Measurements from ENCODE around the gene NAA15. TPM values are rescaled to one million over a fixed set of nuclear protein-coding genes. Genes with fewer than 3 reads are reported as not detected.

The NAA15 gene
- polyA plus RNA-seq, 1 of the 3 experiments (the other 2 are of a cell fraction) = 7.1 TPM

DNA sequence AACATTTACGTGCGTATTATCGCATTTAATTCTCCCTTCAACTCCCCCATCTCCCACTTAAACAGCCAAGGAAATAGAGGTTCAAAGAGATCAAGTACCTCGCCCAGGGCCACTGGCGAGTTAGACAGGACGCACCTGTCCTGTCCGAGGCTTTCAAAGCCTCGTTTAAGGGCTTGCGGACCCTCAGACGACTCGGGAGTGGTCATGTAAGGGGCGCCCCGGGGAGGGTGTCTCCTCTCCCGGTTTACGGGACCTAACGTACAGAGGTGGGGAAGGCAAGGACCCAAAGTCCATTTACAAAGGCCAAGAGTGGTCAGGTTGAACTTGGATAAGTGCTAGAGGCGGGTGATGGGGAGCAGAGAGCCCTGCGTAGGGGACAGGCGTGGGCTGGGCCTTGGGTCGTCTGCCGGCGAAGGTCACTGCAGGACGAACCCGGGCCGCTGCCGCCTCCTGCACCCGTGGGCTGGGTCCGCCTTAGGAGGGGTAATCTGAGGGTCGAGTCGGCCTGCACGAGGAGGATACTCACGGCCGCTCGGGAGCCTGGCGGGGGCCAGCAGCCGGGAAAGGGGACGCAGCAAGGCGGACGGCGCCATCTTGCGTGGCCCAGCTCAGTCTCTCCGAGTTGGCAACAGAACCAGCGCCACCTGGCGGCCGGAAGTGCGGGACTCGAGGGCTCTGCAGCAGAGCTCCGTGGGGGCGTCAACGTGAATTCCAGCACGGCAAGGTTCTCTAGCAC is 5.9 kb upstream of the NAA15 start (continued):
- TF ChIP-seq, protein P1, sequence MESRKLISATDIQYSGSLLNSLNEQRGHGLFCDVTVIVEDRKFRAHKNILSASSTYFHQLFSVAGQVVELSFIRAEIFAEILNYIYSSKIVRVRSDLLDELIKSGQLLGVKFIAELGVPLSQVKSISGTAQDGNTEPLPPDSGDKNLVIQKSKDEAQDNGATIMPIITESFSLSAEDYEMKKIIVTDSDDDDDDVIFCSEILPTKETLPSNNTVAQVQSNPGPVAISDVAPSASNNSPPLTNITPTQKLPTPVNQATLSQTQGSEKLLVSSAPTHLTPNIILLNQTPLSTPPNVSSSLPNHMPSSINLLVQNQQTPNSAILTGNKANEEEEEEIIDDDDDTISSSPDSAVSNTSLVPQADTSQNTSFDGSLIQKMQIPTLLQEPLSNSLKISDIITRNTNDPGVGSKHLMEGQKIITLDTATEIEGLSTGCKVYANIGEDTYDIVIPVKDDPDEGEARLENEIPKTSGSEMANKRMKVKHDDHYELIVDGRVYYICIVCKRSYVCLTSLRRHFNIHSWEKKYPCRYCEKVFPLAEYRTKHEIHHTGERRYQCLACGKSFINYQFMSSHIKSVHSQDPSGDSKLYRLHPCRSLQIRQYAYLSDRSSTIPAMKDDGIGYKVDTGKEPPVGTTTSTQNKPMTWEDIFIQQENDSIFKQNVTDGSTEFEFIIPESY (IDR thresholded peaks at IDR 0.05; ENCODE audit: borderline replicate concordance, low read depth) = no peak
- TF ChIP-seq, protein P2, sequence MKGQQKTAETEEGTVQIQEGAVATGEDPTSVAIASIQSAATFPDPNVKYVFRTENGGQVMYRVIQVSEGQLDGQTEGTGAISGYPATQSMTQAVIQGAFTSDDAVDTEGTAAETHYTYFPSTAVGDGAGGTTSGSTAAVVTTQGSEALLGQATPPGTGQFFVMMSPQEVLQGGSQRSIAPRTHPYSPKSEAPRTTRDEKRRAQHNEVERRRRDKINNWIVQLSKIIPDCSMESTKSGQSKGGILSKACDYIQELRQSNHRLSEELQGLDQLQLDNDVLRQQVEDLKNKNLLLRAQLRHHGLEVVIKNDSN (IDR thresholded peaks at IDR 0.05; ENCODE audit: borderline replicate concordance, low read depth) = no peak
- TF ChIP-seq, protein P3, sequence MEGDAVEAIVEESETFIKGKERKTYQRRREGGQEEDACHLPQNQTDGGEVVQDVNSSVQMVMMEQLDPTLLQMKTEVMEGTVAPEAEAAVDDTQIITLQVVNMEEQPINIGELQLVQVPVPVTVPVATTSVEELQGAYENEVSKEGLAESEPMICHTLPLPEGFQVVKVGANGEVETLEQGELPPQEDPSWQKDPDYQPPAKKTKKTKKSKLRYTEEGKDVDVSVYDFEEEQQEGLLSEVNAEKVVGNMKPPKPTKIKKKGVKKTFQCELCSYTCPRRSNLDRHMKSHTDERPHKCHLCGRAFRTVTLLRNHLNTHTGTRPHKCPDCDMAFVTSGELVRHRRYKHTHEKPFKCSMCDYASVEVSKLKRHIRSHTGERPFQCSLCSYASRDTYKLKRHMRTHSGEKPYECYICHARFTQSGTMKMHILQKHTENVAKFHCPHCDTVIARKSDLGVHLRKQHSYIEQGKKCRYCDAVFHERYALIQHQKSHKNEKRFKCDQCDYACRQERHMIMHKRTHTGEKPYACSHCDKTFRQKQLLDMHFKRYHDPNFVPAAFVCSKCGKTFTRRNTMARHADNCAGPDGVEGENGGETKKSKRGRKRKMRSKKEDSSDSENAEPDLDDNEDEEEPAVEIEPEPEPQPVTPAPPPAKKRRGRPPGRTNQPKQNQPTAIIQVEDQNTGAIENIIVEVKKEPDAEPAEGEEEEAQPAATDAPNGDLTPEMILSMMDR (IDR thresholded peaks at IDR 0.05) = peak; percentile 87
- TF ChIP-seq ELF1 (IDR thresholded peaks at IDR 0.05) (no peak), NFIC (IDR thresholded peaks at IDR 0.05; ENCODE audit: borderline replicate concordance) (no peak), YY1 (IDR thresholded peaks at IDR 0.05; ENCODE audit: low read depth) (peak; percentile 95), TCF12 (IDR thresholded peaks at IDR 0.05) (peak; percentile 24; the same call in 1 of the 2 replicates), FOXM1 (IDR thresholded peaks at IDR 0.05; ENCODE audit: low read depth) (no peak), JUND (IDR thresholded peaks at IDR 0.05) (no peak), RFX5 (IDR thresholded peaks at IDR 0.05; ENCODE audit: low read length) (peak; percentile 63; the same call in 1 of the 2 replicates)

DNA sequence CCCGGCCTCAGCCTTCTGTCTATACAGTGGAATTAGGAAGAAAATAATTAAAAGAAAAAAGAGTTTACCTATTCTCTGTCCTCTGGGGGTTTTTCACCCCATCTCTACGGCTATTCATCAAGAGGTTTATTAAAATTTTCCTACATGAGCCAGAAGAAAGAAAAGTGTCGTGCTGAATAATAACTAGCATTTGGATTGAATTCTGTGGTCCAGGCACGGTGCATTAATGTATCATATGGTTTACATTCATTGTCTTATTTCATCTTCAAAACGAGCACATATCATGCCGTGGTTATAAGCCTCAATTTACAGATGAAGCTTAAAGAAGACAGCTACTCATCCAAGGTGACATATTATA is 5.4 kb upstream of the NAA15 start:
- peaks cover 14% of the 10 kb centered on the region for H3F3A ChIP-seq (replicated peaks; ENCODE audit: insufficient read depth)
- peak overlapping the region; percentile 86; the same call in 1 of the 2 replicates for H3K9ac ChIP-seq
- POLR2A ChIA-PET = interaction anchor here (1.5 kb wide), 1 partner anchor 117 kb away, joined by 4 read pairs; no protein-coding TSS in a partner anchor
- no peaks in the 10 kb centered on the region for H3K27me3 ChIP-seq (ENCODE audit: insufficient read depth)
- 29% methylated on average over 6 of the region's 6 CpGs for WGBS (ENCODE audit: low lambda C conversion rate)
- peak overlapping the region in 1 of 2 experiments; percentile 17; a peak in 1 of 4 replicates for H3K27ac ChIP-seq (ENCODE audit: low read depth in 2 of 2, low read length in 1 of 2)
- no peak for DNase-seq
- H3K36me3 ChIP-seq (replicated peaks in 1 of 2; ENCODE audit: control insufficient read depth in 1 of 2, insufficient read depth in 2 of 2, low read length in 1 of 2) = peaks cover 14 to 31% of the 10 kb centered on the region in 2 experiments
- CTCF ChIA-PET = interaction anchor here (0.7 to 3.9 kb wide), 45 partner anchors 10 to 323 kb away, joined by 3 to 38 read pairs (median 5); partner anchors contain the start of genes ELF2 and MGARP
- H3K9me2 ChIP-seq = no peaks in the 10 kb centered on the region
- H3K4me1 ChIP-seq (ENCODE audit: control insufficient read depth in 1 of 2, insufficient read depth in 2 of 2, low read depth in 1 of 2, low read length in 1 of 2) = peaks cover 16 to 20% of the 10 kb centered on the region in 2 experiments; a peak in 3 of 4 replicates
- peak overlapping the region; percentile 93 for H2AFZ ChIP-seq (ENCODE audit: low read depth)
- H4K20me1 ChIP-seq (ENCODE audit: insufficient read depth) = no peaks in the 10 kb centered on the region
- H3K79me2 ChIP-seq (ENCODE audit: insufficient read depth) = peaks cover 38% of the 10 kb centered on the region
- peak overlapping the region; percentile 71 to 89 for H3K4me3 ChIP-seq (ENCODE audit: low read depth in 2 of 2, low read length in 1 of 2)
- no peaks in the 10 kb centered on the region for H3K9me3 ChIP-seq
- H3K4me2 ChIP-seq = peak overlapping the region; percentile 95
- TF ChIP-seq FOSL2 (IDR thresholded peaks at IDR 0.05; ENCODE audit: borderline replicate concordance, low read depth) (no peak), RFX5 (IDR thresholded peaks at IDR 0.05; ENCODE audit: low read length) (no peak), SIN3A (IDR thresholded peaks at IDR 0.05; ENCODE audit: borderline replicate concordance, low read depth, low read length) (no peak), RXRA (IDR thresholded peaks at IDR 0.05; ENCODE audit: borderline replicate concordance, low read depth) (no peak), EZH2phosphoT487 (IDR thresholded peaks at IDR 0.05; ENCODE audit: borderline replicate concordance, low read depth) (no peak), MEF2A (IDR thresholded peaks at IDR 0.05; ENCODE audit: borderline replicate concordance, low read depth) (no peak), NFIC (IDR thresholded peaks at IDR 0.05; ENCODE audit: borderline replicate concordance) (no peak), TEAD4 (IDR thresholded peaks at IDR 0.05; ENCODE audit: borderline replicate concordance, insufficient read depth) (no peak), POLR2AphosphoS5 (IDR thresholded peaks at IDR 0.05; ENCODE audit: low read depth, low read length) (no peak), EP300 (IDR thresholded peaks at IDR 0.05; ENCODE audit: borderline replicate concordance in 1 of 2, low read depth in 1 of 2, low read length in 1 of 2) (no peak), RAD21 (IDR thresholded peaks at IDR 0.05; ENCODE audit: low read length) (no peak)
- TF ChIP-seq, protein P4, sequence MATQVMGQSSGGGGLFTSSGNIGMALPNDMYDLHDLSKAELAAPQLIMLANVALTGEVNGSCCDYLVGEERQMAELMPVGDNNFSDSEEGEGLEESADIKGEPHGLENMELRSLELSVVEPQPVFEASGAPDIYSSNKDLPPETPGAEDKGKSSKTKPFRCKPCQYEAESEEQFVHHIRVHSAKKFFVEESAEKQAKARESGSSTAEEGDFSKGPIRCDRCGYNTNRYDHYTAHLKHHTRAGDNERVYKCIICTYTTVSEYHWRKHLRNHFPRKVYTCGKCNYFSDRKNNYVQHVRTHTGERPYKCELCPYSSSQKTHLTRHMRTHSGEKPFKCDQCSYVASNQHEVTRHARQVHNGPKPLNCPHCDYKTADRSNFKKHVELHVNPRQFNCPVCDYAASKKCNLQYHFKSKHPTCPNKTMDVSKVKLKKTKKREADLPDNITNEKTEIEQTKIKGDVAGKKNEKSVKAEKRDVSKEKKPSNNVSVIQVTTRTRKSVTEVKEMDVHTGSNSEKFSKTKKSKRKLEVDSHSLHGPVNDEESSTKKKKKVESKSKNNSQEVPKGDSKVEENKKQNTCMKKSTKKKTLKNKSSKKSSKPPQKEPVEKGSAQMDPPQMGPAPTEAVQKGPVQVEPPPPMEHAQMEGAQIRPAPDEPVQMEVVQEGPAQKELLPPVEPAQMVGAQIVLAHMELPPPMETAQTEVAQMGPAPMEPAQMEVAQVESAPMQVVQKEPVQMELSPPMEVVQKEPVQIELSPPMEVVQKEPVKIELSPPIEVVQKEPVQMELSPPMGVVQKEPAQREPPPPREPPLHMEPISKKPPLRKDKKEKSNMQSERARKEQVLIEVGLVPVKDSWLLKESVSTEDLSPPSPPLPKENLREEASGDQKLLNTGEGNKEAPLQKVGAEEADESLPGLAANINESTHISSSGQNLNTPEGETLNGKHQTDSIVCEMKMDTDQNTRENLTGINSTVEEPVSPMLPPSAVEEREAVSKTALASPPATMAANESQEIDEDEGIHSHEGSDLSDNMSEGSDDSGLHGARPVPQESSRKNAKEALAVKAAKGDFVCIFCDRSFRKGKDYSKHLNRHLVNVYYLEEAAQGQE (IDR thresholded peaks at IDR 0.05; ENCODE audit: low read depth, low read length) = no peak
- TF ChIP-seq, protein P1 (IDR thresholded peaks at IDR 0.05; ENCODE audit: borderline replicate concordance, low read depth) = no peak

All from SK-N-SH (cell line).